PC-3 (cell line): ENCODE measurements around the gene CTBP2.

ENCODE experiments used
- CTCF ChIP-seq: fragments of 300-600 bp; sonication (generic); conservative IDR thresholded peaks from 2 replicates; pipeline ENCODE4 v1.5.1; 2017; ENCODE audit warnings: antibody characterized with exemption, low read depth, mild to moderate bottlenecking, low read length
- EZH2 ChIP-seq: fragments of 300-600 bp; sonication (generic); IDR thresholded peaks from one replicate; pipeline ENCODE4 v1.6.1; 2017; ENCODE audit warnings: antibody characterized with exemption, mild to moderate bottlenecking, low read length; ENCODE audit not compliant: unreplicated experiment

- TF ChIP-seq EZH2 (no peak), CTCF (no peak)
Observed at GRCh38 chr10:125024497-125025234, 135.7 kb downstream of the CTBP2 start.
